ENCODE measurements around the gene LHX1. TPM values are rescaled to one million over a fixed set of nuclear protein-coding genes. Genes with fewer than 3 reads are reported as not detected.

Gene LHX1
- total RNA-seq, 2 experiments from 2014 or later = not detected

- Histone ChIP-seq H3K27me3 (ENCODE audit: control insufficient read depth in 1 of 2, insufficient read depth in 2 of 2, low read length in 2 of 2) (no peaks in the 10 kb centered on the region), H3K4me1 (ENCODE audit: insufficient read depth, low read length) (no peaks in the 10 kb centered on the region), H3K36me3 (ENCODE audit: insufficient read depth, low read length) (peaks cover 18% of the 10 kb centered on the region), H3K27ac (ENCODE audit: low read depth in 1 of 2, low read length in 2 of 2) (no peak overlapping the region), H3K4me3 (ENCODE audit: low read length) (no peak overlapping the region), H3K9me3 (ENCODE audit: control insufficient read depth in 1 of 2, insufficient read depth in 1 of 2, low read length in 2 of 2) (no peaks in the 10 kb centered on the region)
- TF ChIP-seq CTCF (IDR thresholded peaks at IDR 0.05) = no peak
- CTCF ChIA-PET = no interaction called here
- ATAC-seq (ENCODE audit: poor library complexity) (no peak), DNase-seq (no peak)
- intact Hi-C loops (cut with DNase I, micrococcal nuclease) = no loop called here
- Mint-ChIP-seq H3K4me1 (ENCODE audit: low read depth) (peaks cover 45% of the 10 kb centered on the region), H3K36me3 (ENCODE audit: low read depth) (peaks cover 46% of the 10 kb centered on the region), H3K27me3 (no peaks in the 10 kb centered on the region), H3K9me3 (no peaks in the 10 kb centered on the region), H3K4me3 (no peak overlapping the region), H3K27ac (no peak overlapping the region)
- POLR2A ChIA-PET = no interaction called here
These were observed 43.0 kb downstream of the LHX1 start for GRCh38 chr17:36980280-36980761.

GRCh38 chr17:36983618-36984017, 46.3 kb downstream of the LHX1 start:
- ATAC-seq (ENCODE audit: poor library complexity) (no peak), DNase-seq (no peak)
- no peaks in the 10 kb centered on the region for H3K9me3 ChIP-seq (ENCODE audit: control insufficient read depth in 1 of 2, insufficient read depth in 1 of 2, low read length in 2 of 2)
- no peak overlapping the region for H3K27ac ChIP-seq (ENCODE audit: low read depth in 1 of 2, low read length in 2 of 2)
- peaks cover 67% of the 10 kb centered on the region for H3K36me3 Mint-ChIP-seq (ENCODE audit: low read depth)
- intact Hi-C loops (cut with DNase I, micrococcal nuclease) = no loop called here
- no peak overlapping the region for H3K27ac Mint-ChIP-seq
- H3K4me1 ChIP-seq (ENCODE audit: insufficient read depth, low read length) = no peaks in the 10 kb centered on the region
- POLR2A ChIA-PET = no interaction called here
- no peaks in the 10 kb centered on the region for H3K9me3 Mint-ChIP-seq
- H3K4me1 Mint-ChIP-seq (ENCODE audit: low read depth) = peaks cover 17% of the 10 kb centered on the region
- H3K27me3 Mint-ChIP-seq = no peaks in the 10 kb centered on the region
- no peak overlapping the region for H3K4me3 Mint-ChIP-seq
- H3K4me3 ChIP-seq (ENCODE audit: low read length) = no peak overlapping the region
- no peaks in the 10 kb centered on the region for H3K27me3 ChIP-seq (ENCODE audit: control insufficient read depth in 1 of 2, insufficient read depth in 2 of 2, low read length in 2 of 2)
- CTCF ChIA-PET = no interaction called here
- no peak for TF ChIP-seq CTCF (IDR thresholded peaks at IDR 0.05)
- H3K36me3 ChIP-seq (ENCODE audit: insufficient read depth, low read length) = peaks cover 47% of the 10 kb centered on the region

GRCh38 chr17:36989173-36989572, 51.9 kb downstream of the LHX1 start:
- no peaks in the 10 kb centered on the region for H3K9me3 ChIP-seq (ENCODE audit: control insufficient read depth in 1 of 2, insufficient read depth in 1 of 2, low read length in 2 of 2)
- Mint-ChIP-seq H3K4me1 (ENCODE audit: low read depth) (peaks cover 5% of the 10 kb centered on the region), H3K27ac (no peak overlapping the region), H3K9me3 (no peaks in the 10 kb centered on the region), H3K36me3 (ENCODE audit: low read depth) (peaks cover 87% of the 10 kb centered on the region), H3K27me3 (no peaks in the 10 kb centered on the region), H3K4me3 (no peak overlapping the region)
- ATAC-seq (ENCODE audit: poor library complexity) (no peak), DNase-seq (no peak)
- intact Hi-C loops (cut with DNase I, micrococcal nuclease) = no loop called here
- no peaks in the 10 kb centered on the region for H3K27me3 ChIP-seq (ENCODE audit: control insufficient read depth in 1 of 2, insufficient read depth in 2 of 2, low read length in 2 of 2)
- H3K4me3 ChIP-seq (ENCODE audit: low read length) = no peak overlapping the region
- ChIA-PET CTCF (no interaction called here), POLR2A (interaction anchor here (0.7 kb wide), 1 partner anchor 16 kb away, joined by 4 read pairs; no protein-coding TSS in a partner anchor)
- TF ChIP-seq CTCF (IDR thresholded peaks at IDR 0.05) = no peak
- H3K27ac ChIP-seq (ENCODE audit: low read depth in 1 of 2, low read length in 2 of 2) = no peak overlapping the region
- H3K4me1 ChIP-seq (ENCODE audit: insufficient read depth, low read length) = no peaks in the 10 kb centered on the region
- H3K36me3 ChIP-seq (ENCODE audit: insufficient read depth, low read length) = peaks cover 86% of the 10 kb centered on the region

Measured in CD4-positive, alpha-beta T cell (primary cell).